Osteoblast (primary cell): ENCODE data around the gene MYO15B. TPM values are rescaled to one million over a fixed set of nuclear protein-coding genes. Genes with fewer than 3 reads are reported as not detected.

ENCODE experiments used
- DNase-seq: peaks from one replicate; pipeline ENCODE4 v3.0.0; 2011; ENCODE audit warnings: low spot score, mixed read lengths; ENCODE audit not compliant: insufficient read length; ENCODE audit errors: missing footprints
- H2AFZ ChIP-seq: 2 replicates; pipeline ENCODE4 v1.6.0; 2011; ENCODE audit warnings: mild to moderate bottlenecking, low read length
- H3K27ac ChIP-seq: 2 replicates; pipeline ENCODE4 v1.5.1; 2011; ENCODE audit warnings: mild to moderate bottlenecking, low read depth, low read length, moderate library complexity
- H3K27me3 ChIP-seq: 2 replicates; pipeline ENCODE4 v1.6.0; 2012; ENCODE audit warnings: mild to moderate bottlenecking, control low read depth, inconsistent platforms, low read length, moderate library complexity; ENCODE audit not compliant: insufficient read depth
- H3K36me3 ChIP-seq: 2 replicates; pipeline ENCODE4 v1.5.1; 2011; ENCODE audit warnings: mild to moderate bottlenecking, low read length, control low read depth, moderate library complexity; ENCODE audit not compliant: insufficient read depth
- H3K4me1 ChIP-seq: 2 replicates; pipeline ENCODE4 v1.5.1; 2011; ENCODE audit warnings: mild to moderate bottlenecking, low read length, control low read depth, moderate library complexity; ENCODE audit not compliant: insufficient read depth
- H3K4me2 ChIP-seq: 2 replicates; pipeline ENCODE4 v1.6.0; 2011; ENCODE audit warnings: mild to moderate bottlenecking, low read length; ENCODE audit not compliant: insufficient read depth
- H3K4me3 ChIP-seq: fragments of 200-600 bp; sonication (generic); 3 replicates; pipeline ENCODE4 v1.5.1; 2012; ENCODE audit warnings: mild to moderate bottlenecking, low read length, inconsistent platforms; ENCODE audit not compliant: insufficient read depth
- H3K79me2 ChIP-seq: 2 replicates; pipeline ENCODE4 v1.6.0; 2012; ENCODE audit warnings: mild to moderate bottlenecking, low read length, control low read depth, inconsistent platforms; ENCODE audit not compliant: insufficient read depth
- H3K9me3 ChIP-seq: 2 replicates; pipeline ENCODE4 v1.5.1; 2011; ENCODE audit warnings: low read depth, low read length, control low read depth
- H4K20me1 ChIP-seq: 2 replicates; pipeline ENCODE4 v1.6.0; 2012; ENCODE audit warnings: mild to moderate bottlenecking, low read length, control low read depth; ENCODE audit not compliant: insufficient read depth
- total RNA-seq: library from RNA; depleted of rRNA; stranded (reverse); fragments of >200 nt; gene quantifications from 2 replicates; pipeline ENCODE4 v1.2.3, GENCODE V29; 2012
- TF ChIP-seq, protein P1 (sequence below): IDR thresholded peaks from 2 replicates; pipeline ENCODE4 v1.5.1; 2011; ENCODE audit warnings: mild to moderate bottlenecking, low read depth, low read length, moderate library complexity; ENCODE audit errors: extremely low read depth

MYO15B gene
- total RNA-seq, 1 donor: 1.4 TPM

DNA sequence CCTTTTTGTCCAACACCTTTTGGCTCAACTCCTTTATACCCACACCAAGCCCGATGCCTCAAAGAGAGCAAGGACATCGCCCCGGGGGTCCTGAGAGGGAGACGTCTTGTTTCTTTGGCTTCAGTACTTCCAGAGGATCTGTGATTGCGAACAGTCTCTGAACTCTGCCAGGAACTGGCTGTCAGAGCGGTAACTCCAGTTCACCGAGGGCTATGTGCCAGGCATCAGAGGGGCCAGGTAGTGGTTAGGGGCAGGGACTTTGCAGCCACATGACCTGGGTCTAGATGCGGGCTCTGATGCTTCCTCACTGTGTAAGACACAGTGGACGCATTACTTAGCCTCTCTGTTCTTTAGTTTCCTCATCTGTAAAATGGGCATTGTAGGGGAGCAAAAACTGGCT is 40.5 kb upstream of the MYO15B start:
- H3K4me2 ChIP-seq: no peak overlapping the region
- no peak overlapping the region for H3K27ac ChIP-seq
- no peaks in the 10 kb centered on the region for H3K9me3 ChIP-seq
- TF ChIP-seq, protein P1, sequence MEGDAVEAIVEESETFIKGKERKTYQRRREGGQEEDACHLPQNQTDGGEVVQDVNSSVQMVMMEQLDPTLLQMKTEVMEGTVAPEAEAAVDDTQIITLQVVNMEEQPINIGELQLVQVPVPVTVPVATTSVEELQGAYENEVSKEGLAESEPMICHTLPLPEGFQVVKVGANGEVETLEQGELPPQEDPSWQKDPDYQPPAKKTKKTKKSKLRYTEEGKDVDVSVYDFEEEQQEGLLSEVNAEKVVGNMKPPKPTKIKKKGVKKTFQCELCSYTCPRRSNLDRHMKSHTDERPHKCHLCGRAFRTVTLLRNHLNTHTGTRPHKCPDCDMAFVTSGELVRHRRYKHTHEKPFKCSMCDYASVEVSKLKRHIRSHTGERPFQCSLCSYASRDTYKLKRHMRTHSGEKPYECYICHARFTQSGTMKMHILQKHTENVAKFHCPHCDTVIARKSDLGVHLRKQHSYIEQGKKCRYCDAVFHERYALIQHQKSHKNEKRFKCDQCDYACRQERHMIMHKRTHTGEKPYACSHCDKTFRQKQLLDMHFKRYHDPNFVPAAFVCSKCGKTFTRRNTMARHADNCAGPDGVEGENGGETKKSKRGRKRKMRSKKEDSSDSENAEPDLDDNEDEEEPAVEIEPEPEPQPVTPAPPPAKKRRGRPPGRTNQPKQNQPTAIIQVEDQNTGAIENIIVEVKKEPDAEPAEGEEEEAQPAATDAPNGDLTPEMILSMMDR: no peak
- H3K36me3 ChIP-seq: no peaks in the 10 kb centered on the region
- H2AFZ ChIP-seq: no peak overlapping the region
- H3K4me1 ChIP-seq: no peaks in the 10 kb centered on the region
- peaks cover 9% of the 10 kb centered on the region for H3K27me3 ChIP-seq
- H4K20me1 ChIP-seq: no peaks in the 10 kb centered on the region
- no peaks in the 10 kb centered on the region for H3K79me2 ChIP-seq
- no peak overlapping the region for H3K4me3 ChIP-seq
- no peak for DNase-seq

DNA sequence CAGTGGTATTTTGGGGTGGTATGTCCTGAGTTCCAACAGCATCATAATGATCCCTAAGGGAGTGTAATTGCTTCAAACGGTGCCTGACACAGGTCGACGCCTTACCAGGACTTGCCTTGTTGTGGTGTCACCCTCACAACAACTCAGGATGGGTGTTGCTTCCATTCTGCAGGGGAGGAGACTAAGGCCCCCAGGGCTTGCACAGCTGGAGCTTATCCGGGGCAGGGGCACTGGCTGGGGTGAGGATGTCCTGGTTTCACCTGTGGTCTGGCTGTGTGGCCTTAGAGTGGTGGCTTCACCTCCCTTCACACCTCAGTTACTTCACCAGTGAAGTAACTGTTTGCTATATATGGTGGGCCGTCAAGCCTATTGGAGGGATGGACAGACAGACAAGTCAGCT is 38.8 kb upstream of the MYO15B start:
- no peak overlapping the region for H2AFZ ChIP-seq
- no peaks in the 10 kb centered on the region for H3K4me1 ChIP-seq
- TF ChIP-seq, protein P1: no peak
- H3K27me3 ChIP-seq: peaks cover 7% of the 10 kb centered on the region
- H3K4me3 ChIP-seq: no peak overlapping the region
- no peak for DNase-seq
- H4K20me1 ChIP-seq: no peaks in the 10 kb centered on the region
- no peaks in the 10 kb centered on the region for H3K36me3 ChIP-seq
- no peak overlapping the region for H3K27ac ChIP-seq
- H3K4me2 ChIP-seq: no peak overlapping the region
- no peaks in the 10 kb centered on the region for H3K79me2 ChIP-seq
- H3K9me3 ChIP-seq: no peaks in the 10 kb centered on the region

- Histone ChIP-seq H3K4me2 (no peak overlapping the region), H3K27me3 (peaks cover 7% of the 10 kb centered on the region), H3K79me2 (no peaks in the 10 kb centered on the region), H3K4me3 (no peak overlapping the region), H3K36me3 (no peaks in the 10 kb centered on the region), H3K4me1 (no peaks in the 10 kb centered on the region), H3K27ac (no peak overlapping the region), H2AFZ (no peak overlapping the region), H3K9me3 (no peaks in the 10 kb centered on the region), H4K20me1 (no peaks in the 10 kb centered on the region)
- TF ChIP-seq, protein P1: no peak
- DNase-seq: no peak
These were observed 38.1 kb upstream of the MYO15B start for GRCh38 chr17:75549246-75550138.

- H3K79me2 ChIP-seq: no peaks in the 10 kb centered on the region
- TF ChIP-seq, protein P1: no peak
- no peak overlapping the region for H3K4me3 ChIP-seq
- H3K36me3 ChIP-seq: no peaks in the 10 kb centered on the region
- H3K27ac ChIP-seq: no peak overlapping the region
- no peak overlapping the region for H3K4me2 ChIP-seq
- no peaks in the 10 kb centered on the region for H3K9me3 ChIP-seq
- H3K27me3 ChIP-seq: peaks cover 7% of the 10 kb centered on the region
- no peak for DNase-seq
- H4K20me1 ChIP-seq: no peaks in the 10 kb centered on the region
- no peak overlapping the region for H2AFZ ChIP-seq
- no peaks in the 10 kb centered on the region for H3K4me1 ChIP-seq
These were observed 37.5 kb upstream of the MYO15B start for GRCh38 chr17:75550139-75550465.
